ENCODE measurements around the gene REST. TPM values are rescaled to one million over a fixed set of nuclear protein-coding genes. Genes with fewer than 3 reads are reported as not detected.

REST gene
- total and polyA plus RNA-seq, 2 of the 8 experiments (the other 6 are each of a cell fraction or from before 2014, with no cell fraction given), result 10.2 to 66.3 TPM

DNA sequence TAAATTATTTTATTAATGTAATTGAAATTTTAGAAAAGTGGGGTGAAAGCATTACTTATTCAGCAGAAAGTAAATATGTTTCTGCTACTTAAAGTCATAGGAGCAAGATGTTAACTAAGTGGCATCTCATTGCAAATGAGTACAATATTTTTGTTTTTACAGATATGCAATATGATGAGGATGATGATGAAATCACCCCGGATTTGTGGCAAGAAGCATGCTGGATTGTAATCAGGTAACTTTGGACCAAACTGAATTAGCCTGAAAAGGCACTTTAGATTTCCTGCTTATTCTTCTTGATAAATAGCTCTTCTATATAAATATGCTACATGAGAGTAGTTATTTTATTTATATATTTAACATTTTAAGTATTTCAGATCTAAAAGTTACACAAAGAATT is 78.5 kb downstream of the REST start:
- Histone ChIP-seq H3K79me2 (ENCODE audit: control insufficient read depth in 1 of 2, insufficient read depth in 2 of 2, low read length in 2 of 2) (peaks cover 17 to 80% of the 10 kb centered on the region in 2 experiments), H2BK5ac (ENCODE audit: low read depth, low read length) (no peak overlapping the region), H3K14ac (ENCODE audit: insufficient read length) (no peak overlapping the region), H4K20me1 (replicated peaks in 1 of 2; ENCODE audit: control insufficient read depth in 1 of 2, insufficient read depth in 2 of 2, low read length in 2 of 2) (peaks cover 2 to 22% of the 10 kb centered on the region in 2 experiments), H2BK120ac (replicated peaks; ENCODE audit: low read depth, low read length) (no peak overlapping the region), H4K8ac (ENCODE audit: extremely low read depth, insufficient read depth, low read length) (no peak overlapping the region), H3K9ac (replicated peaks in 1 of 4; ENCODE audit: extremely low read depth in 1 of 4, low read depth in 3 of 4, low read length in 3 of 4) (no peak overlapping the region), H2AK5ac (ENCODE audit: low read depth, low read length) (no peak overlapping the region), H3K23ac (ENCODE audit: insufficient read length) (no peak overlapping the region), H3K27me3 (replicated peaks in 1 of 4; ENCODE audit: control insufficient read depth in 3 of 4, extremely low read depth in 1 of 4, insufficient read depth in 3 of 4, low read length in 3 of 4) (no peaks in the 10 kb centered on the region), H4K91ac (replicated peaks; ENCODE audit: insufficient read length, low read length) (no peak overlapping the region), H3K36me3 (ENCODE audit: control insufficient read depth in 2 of 4, insufficient read depth in 4 of 4, low read length in 3 of 4) (peaks cover 0 to 46% (median 20%) of the 10 kb centered on the region in 4 experiments; a peak in 6 of 8 replicates), H3K79me1 (ENCODE audit: low read depth, low read length) (peaks cover 6% of the 10 kb centered on the region), H2BK15ac (ENCODE audit: low read length) (no peak overlapping the region), H2BK20ac (ENCODE audit: low read length) (no peak overlapping the region), H3K4ac (replicated peaks; ENCODE audit: insufficient read length, low read depth, low read length) (no peak overlapping the region), H3K4me2 (ENCODE audit: insufficient read depth in 1 of 2, low read depth in 2 of 2, low read length in 2 of 2) (no peak overlapping the region), H3K9me3 (ENCODE audit: insufficient read depth in 2 of 2, low read depth in 1 of 2, low read length in 1 of 2) (no peaks in the 10 kb centered on the region), H2BK12ac (ENCODE audit: low read depth, low read length) (no peak overlapping the region), H3K18ac (ENCODE audit: extremely low read depth, low read length) (no peak overlapping the region), H2AFZ (ENCODE audit: low read length) (no peak overlapping the region), H4K5ac (ENCODE audit: insufficient read length, low read depth, low read length) (no peak overlapping the region), H3K23me2 (ENCODE audit: low read depth, low read length) (no peaks in the 10 kb centered on the region), H3K4me1 (replicated peaks in 1 of 4; ENCODE audit: control insufficient read depth in 3 of 4, insufficient read depth in 4 of 4, low read length in 3 of 4) (no peaks in the 10 kb centered on the region), H3K27ac (ENCODE audit: low read depth, low read length) (no peak overlapping the region), H3K4me3 (ENCODE audit: extremely low read depth in 1 of 4, insufficient read depth in 2 of 4, low read depth in 3 of 4, low read length in 4 of 4) (no peak overlapping the region), H3K56ac (replicated peaks; ENCODE audit: insufficient read length, low read depth, low read length) (no peak overlapping the region)
- DNase-seq (ENCODE audit: low read depth in 1 of 2, low spot score in 2 of 2), result no peak
- ChIA-PET POLR2A (ENCODE audit: partially characterized antibody) (no interaction called here), CTCF (ENCODE audit: partially characterized antibody) (no interaction called here)
- no peak for FAIRE-seq
- WGBS, 2 experiments (ENCODE audit: extremely low coverage in 1 of 2, insufficient coverage in 1 of 2, insufficient read length in 1 of 2, insufficient replicate concordance in 2 of 2, low coverage in 1 of 2, low lambda C conversion rate in 2 of 2, missing lambda C conversion rate in 1 of 2), result 83% methylated on average over 1 of the region's 1 CpG; no CpG with 5 or more reads in 1 of the 2 experiments
- TF ChIP-seq SP2 (IDR thresholded peaks at IDR 0.05; ENCODE audit: low read length) (no peak), POLR2AphosphoS5 (IDR thresholded peaks at IDR 0.05; ENCODE audit: low read depth, low read length) (no peak), HDAC6 (IDR thresholded peaks at IDR 0.05; ENCODE audit: low read depth, low read length) (no peak), YY1 (IDR thresholded peaks at IDR 0.05; ENCODE audit: low read depth, low read length) (no peak), PHF8 (conservative IDR thresholded peaks at IDR 0.05; ENCODE audit: low read depth, low read length) (no peak), RNF2 (IDR thresholded peaks at IDR 0.05; ENCODE audit: borderline replicate concordance, low read depth, low read length, missing control alignments, poor library complexity, severe bottlenecking) (no peak), ATF2 (IDR thresholded peaks at IDR 0.05; ENCODE audit: low read length) (no peak), GABPA (IDR thresholded peaks at IDR 0.05; ENCODE audit: borderline replicate concordance, insufficient read depth, low read length) (no peak), RAD21 (IDR thresholded peaks at IDR 0.05 in 1 of 2, conservative IDR thresholded peaks at IDR 0.05 in 1 of 2; ENCODE audit: low read depth in 2 of 2, low read length in 2 of 2) (no peak)
- TF ChIP-seq, protein P1, sequence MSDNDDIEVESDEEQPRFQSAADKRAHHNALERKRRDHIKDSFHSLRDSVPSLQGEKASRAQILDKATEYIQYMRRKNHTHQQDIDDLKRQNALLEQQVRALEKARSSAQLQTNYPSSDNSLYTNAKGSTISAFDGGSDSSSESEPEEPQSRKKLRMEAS (IDR thresholded peaks at IDR 0.05), result no peak
- TF ChIP-seq, protein P2, sequence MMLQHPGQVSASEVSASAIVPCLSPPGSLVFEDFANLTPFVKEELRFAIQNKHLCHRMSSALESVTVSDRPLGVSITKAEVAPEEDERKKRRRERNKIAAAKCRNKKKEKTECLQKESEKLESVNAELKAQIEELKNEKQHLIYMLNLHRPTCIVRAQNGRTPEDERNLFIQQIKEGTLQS (IDR thresholded peaks at IDR 0.05; ENCODE audit: insufficient read depth, low read depth, low read length), result no peak

Data from H1 (cell line).